ENCODE data around the gene LPIN3. TPM values are rescaled to one million over a fixed set of nuclear protein-coding genes. Genes with fewer than 3 reads are reported as not detected.

The LPIN3 gene
- total RNA-seq, 1 experiment from 2014 or later = 18.5 TPM

- TF ChIP-seq YY1 (IDR thresholded peaks at IDR 0.05; ENCODE audit: extremely low read depth, insufficient replicate concordance, low read depth, low read length) (no peak), CBX3 (IDR thresholded peaks at IDR 0.05; ENCODE audit: low read depth) (no peak), ZBTB33 (IDR thresholded peaks at IDR 0.05; ENCODE audit: extremely low read depth, insufficient replicate concordance, low read length) (no peak), ZFX (IDR thresholded peaks at IDR 0.05) (no peak), FOSL1 (IDR thresholded peaks at IDR 0.05; ENCODE audit: low read depth) (no peak)
- H3K27me3 ChIP-seq (ENCODE audit: insufficient read depth, low read length) = no peaks in the 10 kb centered on the region
- no peak overlapping the region for H2AFZ ChIP-seq (ENCODE audit: low read depth, low read length, poor library complexity, severe bottlenecking)
- no peak overlapping the region for H3K4me3 ChIP-seq (replicated peaks in 1 of 2; ENCODE audit: low read depth in 1 of 2, low read length in 2 of 2)
- H3K27ac ChIP-seq (ENCODE audit: low read depth, low read length) = no peak overlapping the region
- H3K4me2 ChIP-seq (ENCODE audit: low read length) = no peak overlapping the region
- no peak overlapping the region for H3K9ac ChIP-seq (ENCODE audit: low read length)
- H3K79me2 ChIP-seq (ENCODE audit: insufficient read depth, low read length) = no peaks in the 10 kb centered on the region
- no TSS peak for BruUV-seq (replicated peaks)
- POLR2A ChIA-PET = no interaction called here
- intact Hi-C loops (cut with micrococcal nuclease) = no loop called here
- no peak for DNase-seq (ENCODE audit: low read depth, low spot score)
- RAD21 ChIA-PET (ENCODE audit: low non-redundant PET in 1 of 2, low total read pairs in 2 of 2, uncharacterized antibody in 2 of 2, unreplicated experiment in 2 of 2) = no interaction called here
- no peaks in the 10 kb centered on the region for H3K36me3 ChIP-seq (ENCODE audit: control insufficient read depth in 1 of 2, insufficient read depth in 2 of 2, low read length in 2 of 2)
- CTCF ChIA-PET = no interaction called here
- H3K9me2 ChIP-seq (ENCODE audit: insufficient read depth) = no peaks in the 10 kb centered on the region
- no peak for ATAC-seq
- no peaks in the 10 kb centered on the region for H3K9me3 ChIP-seq (ENCODE audit: control insufficient read depth in 1 of 2, insufficient read depth in 1 of 2, low read depth in 1 of 2, low read length in 2 of 2)
- H4K20me1 ChIP-seq (ENCODE audit: insufficient read depth) = no peaks in the 10 kb centered on the region
- no peaks in the 10 kb centered on the region for H3K4me1 ChIP-seq (ENCODE audit: control insufficient read depth in 1 of 2, insufficient read depth in 2 of 2, low read length in 2 of 2)
Observed at GRCh38 chr20:41367393-41367695, 26.7 kb downstream of the LPIN3 start.

GRCh38 chr20:41367956-41368355 is 27.3 kb downstream of the LPIN3 start:
- H3K4me3 ChIP-seq (replicated peaks in 1 of 2; ENCODE audit: low read depth in 1 of 2, low read length in 2 of 2) = no peak overlapping the region
- no peak for ATAC-seq
- ChIA-PET CTCF (no interaction called here), RAD21 (ENCODE audit: low non-redundant PET in 1 of 2, low total read pairs in 2 of 2, uncharacterized antibody in 2 of 2, unreplicated experiment in 2 of 2) (no interaction called here), POLR2A (no interaction called here)
- no peak overlapping the region for H3K4me2 ChIP-seq (ENCODE audit: low read length)
- H3K79me2 ChIP-seq (ENCODE audit: insufficient read depth, low read length) = no peaks in the 10 kb centered on the region
- no peaks in the 10 kb centered on the region for H3K9me3 ChIP-seq (ENCODE audit: control insufficient read depth in 1 of 2, insufficient read depth in 1 of 2, low read depth in 1 of 2, low read length in 2 of 2)
- TF ChIP-seq CTCF (IDR thresholded peaks at IDR 0.05 in 2 of 3, conservative IDR thresholded peaks at IDR 0.05 in 1 of 3; ENCODE audit: borderline replicate concordance in 1 of 3, insufficient read depth in 1 of 3, low read depth in 2 of 3, low read length in 2 of 3) (no peak), EGR1 (IDR thresholded peaks at IDR 0.05; ENCODE audit: low read depth) (no peak), CEBPB (IDR thresholded peaks at IDR 0.05; ENCODE audit: low read depth) (no peak), POLR2A (IDR thresholded peaks at IDR 0.05; ENCODE audit: borderline replicate concordance, extremely low read depth, insufficient read depth, insufficient read length) (no peak), FOSL1 (IDR thresholded peaks at IDR 0.05; ENCODE audit: low read depth) (no peak), SRF (IDR thresholded peaks at IDR 0.05; ENCODE audit: low read depth) (no peak)
- intact Hi-C loops (cut with micrococcal nuclease) = no loop called here
- no TSS peak for BruUV-seq (replicated peaks)
- no peaks in the 10 kb centered on the region for H4K20me1 ChIP-seq (ENCODE audit: insufficient read depth)
- H3K27ac ChIP-seq (ENCODE audit: low read depth, low read length) = no peak overlapping the region
- no peak overlapping the region for H3K9ac ChIP-seq (ENCODE audit: low read length)
- DNase-seq (ENCODE audit: low read depth, low spot score) = no peak
- no peaks in the 10 kb centered on the region for H3K36me3 ChIP-seq (ENCODE audit: control insufficient read depth in 1 of 2, insufficient read depth in 2 of 2, low read length in 2 of 2)
- H3K9me2 ChIP-seq (ENCODE audit: insufficient read depth) = no peaks in the 10 kb centered on the region
- no peak overlapping the region for H2AFZ ChIP-seq (ENCODE audit: low read depth, low read length, poor library complexity, severe bottlenecking)
- H3K27me3 ChIP-seq (ENCODE audit: insufficient read depth, low read length) = no peaks in the 10 kb centered on the region
- H3K4me1 ChIP-seq (ENCODE audit: control insufficient read depth in 1 of 2, insufficient read depth in 2 of 2, low read length in 2 of 2) = no peaks in the 10 kb centered on the region
